Measurements from ENCODE around the gene DCAF5.

The DCAF5 gene

DNA sequence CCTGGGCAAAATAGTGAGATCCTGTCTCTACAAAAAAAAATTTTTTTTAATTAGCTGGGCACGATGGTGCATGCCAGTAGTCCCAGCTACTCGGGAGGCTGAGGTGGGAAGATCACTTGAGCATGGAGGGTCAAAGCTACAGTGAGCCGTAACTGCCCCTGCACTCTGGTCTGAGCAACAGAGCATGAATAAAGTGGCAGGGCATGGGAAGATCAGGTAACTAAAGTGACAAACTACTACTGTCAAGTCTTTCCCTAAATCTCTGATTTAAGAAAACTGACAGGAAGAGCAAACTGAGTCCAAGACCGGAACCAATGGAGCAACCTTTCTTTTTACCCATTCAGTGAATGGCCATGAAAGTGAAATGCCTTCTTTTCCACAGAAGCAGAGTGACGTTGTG lies 10.8 kb downstream of the DCAF5 start:
- no peak for DNase-seq (ENCODE audit: low spot score)

- no peak for DNase-seq (ENCODE audit: low spot score)
Measured at GRCh38 chr14:69141550-69141949, 11.4 kb downstream of the DCAF5 start.

GRCh38 chr14:69139743-69140142 lies 13.2 kb downstream of the DCAF5 start:
- no peak for DNase-seq (ENCODE audit: low spot score)

DNA sequence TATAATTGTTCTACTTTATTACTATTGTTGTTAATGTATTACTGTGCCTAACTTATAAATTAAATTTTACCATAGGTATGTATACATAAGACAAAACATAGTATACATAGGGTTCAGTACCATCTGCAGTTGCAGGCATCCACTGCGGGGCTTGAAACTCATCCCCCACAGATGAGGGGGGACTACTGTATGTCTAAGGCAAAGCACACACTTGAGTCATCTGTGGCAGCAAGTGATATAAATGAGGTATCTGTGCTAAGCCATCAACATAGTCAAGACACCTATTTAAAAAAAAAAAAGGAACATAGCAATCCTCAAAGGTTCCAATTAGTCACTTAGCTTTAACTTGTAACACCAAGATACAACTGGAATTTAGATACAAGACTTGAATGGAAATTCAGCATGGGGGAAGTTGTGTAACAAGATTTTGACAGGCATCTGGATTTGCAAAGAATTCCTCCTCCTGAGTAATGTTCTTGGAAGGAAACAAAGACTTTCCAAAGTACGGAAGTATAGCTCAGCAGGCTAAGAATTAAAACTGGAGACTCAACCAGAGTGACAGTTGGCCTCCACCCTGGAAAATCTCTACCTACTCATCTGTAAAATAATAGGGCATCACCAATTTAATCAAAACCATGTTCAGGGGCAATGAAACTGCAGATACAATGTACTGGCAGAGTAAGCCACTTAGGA lies 14.9 kb downstream of the DCAF5 start:
- DNase-seq (ENCODE audit: low spot score) = no peak

GRCh38 chr14:69137416-69137815 lies 15.5 kb downstream of the DCAF5 start:
- DNase-seq (ENCODE audit: low spot score) = no peak

DNA sequence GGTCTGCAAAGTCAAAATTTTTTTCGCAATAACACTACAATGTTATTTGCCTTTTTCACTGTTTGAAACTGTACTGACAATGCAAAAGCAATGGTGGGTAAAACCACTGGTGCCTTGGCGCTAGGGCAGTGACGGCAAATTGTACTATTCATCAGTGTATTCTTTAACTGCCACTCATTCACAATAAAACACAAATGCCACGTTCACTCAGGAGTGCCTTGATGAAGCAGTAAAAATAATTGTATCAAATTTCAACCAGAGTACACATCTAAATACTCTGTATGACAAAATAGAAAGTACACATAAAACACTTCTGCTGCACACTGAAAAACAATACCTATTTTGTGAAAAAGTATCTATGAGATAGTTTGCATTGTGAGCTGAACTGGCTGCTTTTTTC lies 17.8 kb downstream of the DCAF5 start:
- no peak for DNase-seq (ENCODE audit: low spot score)

DNA sequence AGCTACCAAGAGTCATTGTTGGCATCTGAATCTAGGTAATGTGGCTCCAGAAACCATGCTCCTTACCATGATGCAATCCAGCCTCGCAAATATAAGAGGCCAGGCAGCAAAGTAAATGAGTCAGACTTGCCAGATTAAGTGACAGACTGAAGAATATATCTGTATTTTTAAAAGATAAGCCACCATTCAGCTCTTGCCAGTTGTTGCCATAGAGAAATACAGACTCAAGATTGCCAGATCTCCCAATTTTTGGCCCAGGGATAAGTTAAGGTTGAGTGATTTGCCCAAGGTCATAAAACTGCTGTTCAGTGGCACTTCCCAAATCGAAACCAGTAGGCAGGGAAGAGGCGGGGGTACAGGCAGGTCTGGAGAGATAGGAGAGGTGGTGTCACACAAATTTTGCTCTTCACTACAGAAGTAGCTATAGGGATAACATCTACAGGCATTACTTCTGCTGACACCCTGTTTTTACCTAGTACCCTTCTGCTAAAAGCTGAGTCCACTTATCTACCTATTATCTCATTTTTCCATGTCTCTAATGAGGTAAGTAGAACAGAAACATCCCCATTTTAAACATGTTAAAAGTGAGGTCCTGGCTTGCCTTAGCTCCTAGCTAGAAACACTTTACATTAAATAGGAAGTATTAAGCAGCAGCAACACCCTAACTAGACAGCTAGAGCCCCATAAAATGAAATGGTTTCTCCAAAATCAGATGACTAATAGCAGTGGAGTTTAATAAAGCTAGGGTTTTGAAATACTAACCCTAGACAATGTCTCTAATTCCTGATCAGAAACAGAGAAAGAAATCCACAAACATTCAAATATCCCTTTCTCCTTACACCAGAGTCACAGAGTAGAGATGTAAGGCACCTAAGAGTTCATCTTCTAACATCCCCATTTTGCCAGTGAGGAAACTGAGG lies 19.5 kb downstream of the DCAF5 start:
- DNase-seq (ENCODE audit: low spot score) = peak; percentile 46

DNA sequence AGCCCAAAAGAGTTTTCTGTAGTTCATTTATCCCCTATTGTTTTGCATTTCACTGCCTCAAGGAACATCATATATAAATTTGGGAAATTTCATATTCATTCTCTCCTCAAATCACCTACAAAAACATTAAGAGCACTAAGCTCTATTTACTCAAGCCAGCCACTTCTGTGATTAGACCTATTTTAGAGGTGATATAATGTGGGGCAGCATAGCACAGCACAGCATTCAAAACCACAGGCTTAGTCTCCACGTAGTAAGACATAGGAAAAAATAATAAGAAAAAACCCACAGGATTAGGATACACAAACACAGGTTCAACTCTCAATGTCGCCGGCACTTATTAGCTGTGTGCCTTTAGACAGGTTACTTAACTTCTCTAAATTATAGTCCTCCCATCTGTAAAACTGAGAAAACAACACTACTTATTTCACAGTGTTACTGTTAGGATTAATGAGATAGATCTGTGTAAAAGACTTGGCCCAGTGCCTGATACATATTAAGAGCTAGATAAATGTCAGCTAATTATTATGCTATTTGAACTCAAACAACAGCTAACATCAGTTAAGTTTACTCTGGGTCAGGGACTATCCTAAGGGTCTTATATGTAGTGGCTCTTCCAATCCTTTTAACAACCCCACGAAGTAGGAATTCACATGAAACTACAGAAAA lies 20.3 kb downstream of the DCAF5 start:
- no peak for DNase-seq (ENCODE audit: low spot score)

GRCh38 chr14:69131176-69131575 lies 21.7 kb downstream of the DCAF5 start:
- DNase-seq (ENCODE audit: low spot score) = no peak

DNA sequence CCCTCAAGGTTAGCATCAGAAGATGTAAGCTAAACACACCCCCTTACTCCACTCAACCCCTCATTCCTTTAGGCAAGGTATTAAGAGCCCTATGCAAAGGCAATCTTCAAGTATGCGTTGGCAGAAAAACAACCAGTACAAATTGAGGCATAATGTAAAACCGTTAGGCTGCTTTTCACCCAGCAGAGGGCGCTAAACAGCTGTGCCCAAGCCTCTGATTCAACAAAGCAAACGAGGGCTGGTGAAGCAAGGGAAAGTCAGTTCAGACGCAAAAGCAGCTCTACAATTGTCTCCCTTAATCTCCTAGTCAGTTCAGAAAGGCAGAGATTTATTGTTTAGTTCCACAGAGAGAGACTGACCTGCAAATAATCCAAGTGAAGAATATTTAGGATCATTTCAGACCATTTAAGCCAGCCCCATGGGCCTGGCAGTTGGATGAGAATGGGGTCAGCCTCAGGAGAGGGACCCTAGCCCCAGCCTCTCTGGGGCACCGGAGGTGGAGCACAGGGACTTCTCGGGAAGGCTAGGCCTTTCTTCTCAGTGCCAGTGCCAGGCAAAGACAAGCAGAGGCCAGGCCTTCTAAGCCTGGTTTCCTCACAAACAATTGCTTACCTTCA lies 23.5 kb downstream of the DCAF5 start:
- peak; percentile 83 for DNase-seq (ENCODE audit: low spot score)

GRCh38 chr14:69118305-69118704 lies 34.6 kb downstream of the DCAF5 start:
- no peak for DNase-seq (ENCODE audit: low spot score)

DNA sequence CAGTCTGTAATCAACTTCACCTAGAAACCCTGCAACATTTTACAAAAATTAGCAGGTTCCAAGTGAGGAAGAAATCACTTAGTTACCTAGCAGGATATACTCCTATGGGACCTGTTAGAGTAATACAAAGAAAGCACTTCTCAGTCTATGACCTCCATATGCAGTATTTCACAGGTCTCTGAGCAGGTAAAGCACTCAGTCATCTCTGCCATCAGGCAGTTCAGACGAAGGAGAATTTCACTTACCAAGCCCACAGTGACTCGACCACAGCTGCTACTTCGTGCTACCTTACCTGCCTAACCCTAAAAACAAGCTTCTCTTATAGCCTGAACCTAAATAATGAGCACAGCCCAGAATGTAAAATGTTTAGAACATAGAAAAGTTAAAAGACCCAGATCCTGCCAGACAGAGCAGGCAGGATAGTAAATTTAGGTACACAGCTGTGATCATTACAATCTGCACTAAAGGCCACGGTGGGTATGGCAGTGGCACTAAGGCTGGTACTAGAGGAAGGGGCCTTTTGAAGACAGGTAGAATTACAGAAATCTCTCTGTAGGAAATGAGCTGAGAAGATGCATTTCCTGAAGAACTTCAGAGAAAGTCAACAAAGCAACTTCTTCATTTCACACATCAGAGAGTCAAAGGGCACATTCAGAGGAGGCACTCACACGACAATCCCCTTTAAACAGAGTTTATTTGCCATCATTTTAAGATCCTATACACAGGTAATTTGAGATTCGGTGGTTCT lies 35.7 kb downstream of the DCAF5 start:
- DNase-seq (ENCODE audit: low spot score) = no peak

DNA sequence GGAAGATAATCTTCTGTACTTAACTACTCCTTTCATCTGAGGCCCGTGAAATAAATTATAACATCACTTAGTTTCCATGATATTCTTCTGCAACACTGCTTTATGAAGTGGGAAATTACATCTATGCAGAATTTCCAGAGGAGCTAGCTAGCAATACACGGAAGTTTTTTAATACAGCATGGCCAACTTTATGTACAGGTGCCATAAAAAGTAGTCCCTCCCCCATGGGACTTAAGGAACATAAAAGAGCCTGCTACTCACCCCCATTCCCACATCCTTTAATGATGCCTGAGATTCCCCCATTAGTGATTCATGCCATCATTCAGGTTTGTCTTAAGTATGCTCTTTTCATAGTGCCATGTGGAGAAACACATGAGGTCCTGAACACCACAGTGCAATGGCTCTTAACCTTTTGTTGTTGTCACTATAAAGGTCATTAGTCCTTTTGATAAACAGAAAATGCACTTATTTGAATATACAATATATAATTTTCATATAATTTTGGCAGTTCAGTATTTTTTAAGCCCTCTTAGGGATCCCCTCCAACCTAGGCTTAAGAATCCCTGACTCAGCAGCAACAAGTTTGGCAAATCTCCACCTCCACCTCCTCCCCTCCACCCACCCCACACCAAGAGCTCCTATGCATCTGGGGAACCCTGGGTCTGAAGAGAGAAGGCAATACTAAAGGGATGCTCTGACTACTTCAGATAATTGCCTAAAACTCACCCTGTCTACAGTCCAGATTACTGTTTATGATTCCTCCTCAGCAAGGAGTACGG lies 37.3 kb downstream of the DCAF5 start:
- DNase-seq (ENCODE audit: low spot score) = no peak

- DNase-seq (ENCODE audit: low spot score) = no peak
Measured at GRCh38 chr14:69114763-69115162, 38.2 kb downstream of the DCAF5 start.

DNA sequence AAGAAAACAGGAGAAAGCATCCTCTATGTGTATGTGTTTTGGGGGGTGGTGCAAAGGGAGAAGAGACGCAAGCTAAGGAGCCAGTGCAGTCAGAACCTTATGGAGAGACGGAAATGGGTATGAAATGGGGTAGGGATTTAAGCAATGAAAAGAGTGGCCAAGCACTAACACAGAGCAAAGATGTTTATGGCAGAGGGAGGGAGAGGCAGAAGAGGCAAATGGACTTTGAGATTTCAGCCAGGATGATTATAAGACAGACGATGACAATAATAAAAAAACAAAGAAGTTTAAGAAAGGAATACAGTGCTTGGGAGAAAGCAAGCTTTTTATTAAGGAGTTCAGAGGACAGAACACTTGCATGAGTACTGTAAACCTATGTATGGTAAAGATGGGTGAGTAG lies 44.6 kb downstream of the DCAF5 start:
- no peak for DNase-seq (ENCODE audit: low spot score)

GRCh38 chr14:69107407-69108003 lies 45.4 kb downstream of the DCAF5 start:
- peak; percentile 66 for DNase-seq (ENCODE audit: low spot score)

- no peak for DNase-seq (ENCODE audit: low spot score)
Measured at GRCh38 chr14:69106451-69106850, 46.5 kb downstream of the DCAF5 start.

GRCh38 chr14:69105326-69105725 lies 47.6 kb downstream of the DCAF5 start:
- no peak for DNase-seq (ENCODE audit: low spot score)

DNA sequence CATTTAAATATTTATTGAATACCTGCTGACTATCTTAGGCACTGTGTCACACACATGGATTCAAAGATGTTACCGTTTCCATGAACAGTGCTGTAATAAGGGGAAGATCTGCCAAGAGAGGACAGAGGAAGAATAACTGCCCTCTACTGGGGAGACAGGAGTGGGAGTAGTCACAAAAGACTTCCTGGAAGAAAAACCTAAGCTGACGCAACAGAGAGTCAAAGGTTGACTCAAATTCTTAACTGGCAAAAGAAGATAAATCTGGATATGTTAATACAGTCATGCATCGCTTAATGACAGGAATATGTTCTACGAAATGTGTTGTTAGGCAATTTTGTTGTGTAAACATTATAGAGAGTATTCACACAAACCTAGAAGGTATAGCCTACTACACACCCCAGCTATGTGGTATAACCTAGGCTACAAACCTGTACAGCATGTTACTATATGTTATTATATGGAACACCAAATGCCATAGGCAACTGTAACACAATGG lies 51.5 kb downstream of the DCAF5 start:
- DNase-seq (ENCODE audit: low spot score) = peak; percentile 40

DNA sequence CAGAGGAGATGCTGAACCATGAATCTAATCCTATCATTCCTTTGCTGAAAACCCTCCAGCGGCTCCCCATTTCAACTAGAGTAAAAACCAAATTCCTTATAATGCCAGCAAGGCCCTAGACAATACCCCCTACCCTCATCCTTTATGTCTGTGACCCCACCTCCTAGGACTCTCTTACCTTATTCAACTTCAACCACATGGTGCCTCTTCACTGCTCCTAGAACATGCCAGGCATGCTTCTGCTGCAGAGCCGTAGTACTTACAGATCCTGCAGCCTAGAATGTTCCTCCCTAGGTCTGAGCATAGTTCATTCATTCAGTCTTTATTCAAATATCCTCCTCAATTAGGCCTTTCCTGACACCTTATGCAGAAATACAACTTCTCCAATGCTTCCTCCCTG lies 54.9 kb downstream of the DCAF5 start:
- no peak for DNase-seq (ENCODE audit: low spot score)
